GM12892 (cell line): ENCODE measurements around the gene HSPB6.
"Not testable (repeated sequence)": the region's sequence is repeated elsewhere in the genome, so short reads cannot be mapped to it uniquely, and the experiment has no call there.

Experiments
- POLR2A ChIP-seq: IDR thresholded peaks from 2 replicates; pipeline ENCODE4 v1.6.1; 2011; ENCODE audit warnings: low read depth, low read length, control low read depth
- POLR2AphosphoS5 ChIP-seq: IDR thresholded peaks from 2 replicates; pipeline ENCODE4 v1.6.1; 2011; ENCODE audit warnings: low read depth, low read length, control low read depth

DNA sequence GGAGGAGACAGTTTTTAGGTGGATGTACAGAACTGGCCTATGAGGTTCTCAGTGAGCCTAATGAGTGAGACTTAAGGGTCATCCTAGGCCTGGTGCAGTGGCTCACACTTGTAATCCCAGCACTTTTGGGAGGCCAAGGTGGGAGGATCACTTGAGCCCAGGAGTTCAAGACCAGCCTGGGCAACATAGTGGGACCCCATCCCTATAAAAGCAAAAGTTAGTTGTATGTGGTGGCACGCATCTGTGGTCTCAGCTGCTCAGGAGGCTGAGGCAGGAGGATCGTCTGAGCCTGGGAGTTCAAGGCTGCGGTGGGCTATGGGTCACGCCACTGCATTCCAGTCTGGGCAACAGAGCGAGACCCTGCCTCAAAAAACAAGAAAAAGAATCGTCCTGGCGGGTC is 32.7 kb downstream of the HSPB6 start:
- not testable (repeated sequence) for TF ChIP-seq POLR2A, POLR2AphosphoS5
